ENCODE measurements around the gene SLC22A16.

GRCh38 chr6:110434961-110435602 lies 41.3 kb downstream of the SLC22A16 start:
- TF ChIP-seq CTCF (conservative IDR thresholded peaks at IDR 0.05; ENCODE audit: low read depth, low read length) = no peak
- no peak for TF ChIP-seq EZH2 (IDR thresholded peaks at IDR 0.05; ENCODE audit: low read length, unreplicated experiment)
- no peak for TF ChIP-seq EZH2phosphoT487 (IDR thresholded peaks at IDR 0.05; ENCODE audit: borderline replicate concordance, low read length)

Measured in PC-3 (cell line).